ENCODE results near the gene KIF18B.

DNA sequence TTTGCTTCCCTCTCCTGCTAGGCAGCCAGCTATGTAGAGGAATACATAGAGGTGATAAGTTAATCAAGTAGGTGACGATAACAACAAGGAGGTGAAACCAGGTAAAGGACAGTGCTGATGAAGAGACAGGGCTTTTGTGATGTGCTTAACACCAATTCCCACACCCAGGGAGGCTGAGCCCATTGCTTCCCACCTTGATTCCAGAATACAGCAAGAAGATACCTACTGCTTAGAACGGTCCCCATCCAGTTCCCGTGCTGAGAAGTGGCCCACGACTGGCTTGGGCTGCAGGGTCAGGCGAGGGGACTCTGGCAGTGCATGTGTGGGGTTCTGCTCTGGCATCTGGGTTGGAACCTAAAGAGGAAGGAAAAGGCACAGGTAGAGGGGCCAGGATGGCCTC lies 16.2 kb downstream of the KIF18B start:
- TF ChIP-seq SIN3A (IDR thresholded peaks at IDR 0.05; ENCODE audit: borderline replicate concordance, insufficient read depth, low read length): no peak
- no peak for TF ChIP-seq TAF1 (IDR thresholded peaks at IDR 0.05; ENCODE audit: borderline replicate concordance, insufficient read depth, low read length)
- no peak for TF ChIP-seq POLR2AphosphoS5 (IDR thresholded peaks at IDR 0.05; ENCODE audit: low read depth, low read length)
- TF ChIP-seq, protein P1, sequence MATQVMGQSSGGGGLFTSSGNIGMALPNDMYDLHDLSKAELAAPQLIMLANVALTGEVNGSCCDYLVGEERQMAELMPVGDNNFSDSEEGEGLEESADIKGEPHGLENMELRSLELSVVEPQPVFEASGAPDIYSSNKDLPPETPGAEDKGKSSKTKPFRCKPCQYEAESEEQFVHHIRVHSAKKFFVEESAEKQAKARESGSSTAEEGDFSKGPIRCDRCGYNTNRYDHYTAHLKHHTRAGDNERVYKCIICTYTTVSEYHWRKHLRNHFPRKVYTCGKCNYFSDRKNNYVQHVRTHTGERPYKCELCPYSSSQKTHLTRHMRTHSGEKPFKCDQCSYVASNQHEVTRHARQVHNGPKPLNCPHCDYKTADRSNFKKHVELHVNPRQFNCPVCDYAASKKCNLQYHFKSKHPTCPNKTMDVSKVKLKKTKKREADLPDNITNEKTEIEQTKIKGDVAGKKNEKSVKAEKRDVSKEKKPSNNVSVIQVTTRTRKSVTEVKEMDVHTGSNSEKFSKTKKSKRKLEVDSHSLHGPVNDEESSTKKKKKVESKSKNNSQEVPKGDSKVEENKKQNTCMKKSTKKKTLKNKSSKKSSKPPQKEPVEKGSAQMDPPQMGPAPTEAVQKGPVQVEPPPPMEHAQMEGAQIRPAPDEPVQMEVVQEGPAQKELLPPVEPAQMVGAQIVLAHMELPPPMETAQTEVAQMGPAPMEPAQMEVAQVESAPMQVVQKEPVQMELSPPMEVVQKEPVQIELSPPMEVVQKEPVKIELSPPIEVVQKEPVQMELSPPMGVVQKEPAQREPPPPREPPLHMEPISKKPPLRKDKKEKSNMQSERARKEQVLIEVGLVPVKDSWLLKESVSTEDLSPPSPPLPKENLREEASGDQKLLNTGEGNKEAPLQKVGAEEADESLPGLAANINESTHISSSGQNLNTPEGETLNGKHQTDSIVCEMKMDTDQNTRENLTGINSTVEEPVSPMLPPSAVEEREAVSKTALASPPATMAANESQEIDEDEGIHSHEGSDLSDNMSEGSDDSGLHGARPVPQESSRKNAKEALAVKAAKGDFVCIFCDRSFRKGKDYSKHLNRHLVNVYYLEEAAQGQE (IDR thresholded peaks at IDR 0.05; ENCODE audit: insufficient read depth in 1 of 2, low read depth in 2 of 2, low read length in 2 of 2): no peak

Data from PFSK-1 (cell line).